Right renal cortex interstitium (tissue), 3 donors: Measurements from ENCODE around the gene SLC10A7. TPM values are rescaled to one million over a fixed set of nuclear protein-coding genes. Genes with fewer than 3 reads are reported as not detected.
A peak's percentile ranks its signal among the peaks of the same experiment; 100 is the strongest.

ENCODE experiments used
- DNase-seq, 3 donors: peaks; one replicate each; pipeline ENCODE4 v3.0.0-alpha.2; 2013; ENCODE audit warnings: low read depth in 3 of 3, low spot score in 2 of 3
- polyA plus RNA-seq, 3 donors: library from polyadenylated mRNA; unstranded; fragments of 120-200 nt; gene quantifications; one replicate each; pipeline ENCODE4 v1.2.1, GENCODE V29; 2013; ENCODE audit not compliant: insufficient read length in 3 of 3

SLC10A7 gene
- polyA plus RNA-seq: 10 to 100 TPM; 13.2 to 19.1 (median 14.3) TPM

- peak; percentile 55 to 72 (median 60) for DNase-seq
These were observed at the start of gene SLC10A7 for GRCh38 chr4:146521541-146522097. Gene SLC10A7 (minus strand): TSS chr4:146521940. CDS start chr4:146521717, 223 bp downstream.

- no peak for DNase-seq
These were observed 45.7 kb upstream of the SLC10A7 start for GRCh38 chr4:146567396-146567795.

- DNase-seq: no peak
These were observed 42.8 kb upstream of the SLC10A7 start for GRCh38 chr4:146564492-146564891.

GRCh38 chr4:146550161-146550560 lies 28.4 kb upstream of the SLC10A7 start:
- DNase-seq: no peak

- DNase-seq: no peak
These were observed 26.7 kb upstream of the SLC10A7 start for GRCh38 chr4:146548443-146548842.

GRCh38 chr4:146545102-146545501 lies 23.4 kb upstream of the SLC10A7 start:
- no peak for DNase-seq

GRCh38 chr4:146534178-146534577 lies 12.4 kb upstream of the SLC10A7 start:
- DNase-seq: no peak

GRCh38 chr4:146525754-146526153 lies 4.0 kb upstream of the SLC10A7 start:
- DNase-seq: no peak

- no peak for DNase-seq
These were observed 2.9 kb upstream of the SLC10A7 start for GRCh38 chr4:146524663-146525062.

GRCh38 chr4:146522869-146523205 lies 1.1 kb upstream of the SLC10A7 start:
- DNase-seq: peak in 2 of 3 donors; percentile 7 to 8

- DNase-seq: peak; percentile 75 to 83 (median 83)
These were observed 543 bp upstream of the SLC10A7 start for GRCh38 chr4:146522098-146522868.

GRCh38 chr4:146520896-146521540 lies 722 bp downstream of the SLC10A7 start:
- DNase-seq: peak; percentile 31 to 44 (median 38)

- DNase-seq: no peak
These were observed 6.9 kb downstream of the SLC10A7 start for GRCh38 chr4:146514651-146515357.

GRCh38 chr4:146513548-146513947 lies 8.2 kb downstream of the SLC10A7 start:
- DNase-seq: no peak

GRCh38 chr4:146511381-146511780 lies 10.4 kb downstream of the SLC10A7 start:
- no peak for DNase-seq

GRCh38 chr4:146510942-146511341 lies 10.8 kb downstream of the SLC10A7 start:
- no peak for DNase-seq

GRCh38 chr4:146508229-146508939 lies 13.4 kb downstream of the SLC10A7 start:
- no peak for DNase-seq

GRCh38 chr4:146507632-146508031 lies 14.1 kb downstream of the SLC10A7 start:
- DNase-seq: no peak

GRCh38 chr4:146506272-146506671 lies 15.5 kb downstream of the SLC10A7 start:
- no peak for DNase-seq

GRCh38 chr4:146500216-146500615 lies 21.5 kb downstream of the SLC10A7 start:
- no peak for DNase-seq

- DNase-seq: no peak
These were observed 23.4 kb downstream of the SLC10A7 start for GRCh38 chr4:146498291-146498690.
